K562 (cell line): Measurements from ENCODE around the gene CDPF1. TPM values are rescaled to one million over a fixed set of nuclear protein-coding genes. Genes with fewer than 3 reads are reported as not detected.

Source experiments
- CHCHD3 ChIP-seq: fragments of 250-450 bp; sonication (Bioruptor Pico); IDR thresholded peaks from 2 replicates; pipeline ENCODE4 v2.1.2; 2022; ENCODE audit warnings: mild to moderate bottlenecking
- CTBP1 ChIP-seq: fragments of 450-650 bp; IDR thresholded peaks from 2 replicates; pipeline ENCODE4 v1.6.1; 2016; ENCODE audit warnings: borderline replicate concordance
- ELF2 ChIP-seq: fragments of 250-450 bp; sonication (Bioruptor Pico); IDR thresholded peaks from 2 replicates; pipeline ENCODE4 v1.5.0; 2021; ENCODE audit warnings: mild to moderate bottlenecking
- FOXM1 ChIP-seq, 2 experiments: fragments of 450-650 bp in 1 of 2; sonication (generic) in 1 of 2; formaldehyde crosslinking in 1 of 2; IDR thresholded peaks; 2 replicates each; pipeline versions ENCODE4 v1.6.1 to v1.9.0; 2017 to 2022; ENCODE audit warnings: low read depth in 2 of 2, mild to moderate bottlenecking in 2 of 2, missing genetic modification reagents in 1 of 2, moderate library complexity in 1 of 2
- GMEB1 ChIP-seq: fragments of 250-450 bp; sonication (Bioruptor Pico); IDR thresholded peaks from 2 replicates; pipeline ENCODE4 v1.4.0; 2020; ENCODE audit warnings: mild to moderate bottlenecking
- HCFC1 ChIP-seq: IDR thresholded peaks from 2 replicates; pipeline ENCODE4 v1.6.1; 2012; ENCODE audit warnings: low read depth, low read length, improper control_type of control experiment
- HNRNPLL ChIP-seq: fragments of 200-400 bp; formaldehyde crosslinking; IDR thresholded peaks from 2 replicates; pipeline ENCODE4 v1.6.1; 2017; ENCODE audit warnings: low read length, low read depth, mild to moderate bottlenecking; ENCODE audit not compliant: poor library complexity, severe bottlenecking
- MAFG ChIP-seq: fragments of 450-650 bp; conservative IDR thresholded peaks from 2 replicates; pipeline ENCODE4 v1.6.1; 2016; ENCODE audit warnings: missing genetic modification characterization, missing compliant biosample characterization
- MED1 ChIP-seq: sonication (generic); formaldehyde crosslinking; IDR thresholded peaks from 2 replicates; pipeline ENCODE4 v1.8.1; 2023; ENCODE audit warnings: missing genetic modification reagents, borderline replicate concordance
- NFYB ChIP-seq: IDR thresholded peaks from 2 replicates; pipeline ENCODE4 v1.6.1; 2011; ENCODE audit warnings: mild to moderate bottlenecking, moderate library complexity; ENCODE audit not compliant: insufficient read length; ENCODE audit errors: extremely low read depth
- PHF20 ChIP-seq: fragments of 450-650 bp; IDR thresholded peaks from 2 replicates; pipeline ENCODE4 v1.6.1; 2018; ENCODE audit not compliant: partially characterized antibody
- RAD21 ChIP-seq, 2 experiments: fragments of 250-450 bp in 1 of 2; fragments of 450-650 bp in 1 of 2; sonication (Bioruptor Pico) in 1 of 2; formaldehyde crosslinking in 1 of 2; IDR thresholded peaks in 1 of 2; conservative IDR thresholded peaks in 1 of 2; 2 replicates each; pipeline versions ENCODE4 v1.4.0 to v1.8.0; 2020 to 2022; ENCODE audit warnings: mild to moderate bottlenecking in 2 of 2, moderate library complexity in 1 of 2
- RBBP5 ChIP-seq: fragments of 200-600 bp; sonication (generic); IDR thresholded peaks from 2 replicates; pipeline ENCODE4 v1.6.1; 2012; ENCODE audit warnings: borderline replicate concordance, mild to moderate bottlenecking, low read length, control low read depth, inconsistent platforms; ENCODE audit not compliant: insufficient read depth, poor library complexity, severe bottlenecking
- SAP30 ChIP-seq: fragments of 200-600 bp; sonication (generic); IDR thresholded peaks from 2 replicates; pipeline ENCODE4 v1.6.1; 2012; ENCODE audit warnings: borderline replicate concordance, low read depth, mild to moderate bottlenecking, moderate library complexity, low read length, control low read depth, inconsistent platforms; ENCODE audit not compliant: insufficient read depth, poor library complexity, severe bottlenecking
- SUPT5H ChIP-seq: fragments of 450-650 bp; IDR thresholded peaks from 2 replicates; pipeline ENCODE4 v1.6.1; 2016
- THAP7 ChIP-seq: fragments of 250-450 bp; sonication (Bioruptor Pico); IDR thresholded peaks from 2 replicates; pipeline ENCODE4 v1.5.0; 2021
- polyA plus RNA-seq, 8 experiments: library from polyadenylated mRNA; depleted of rRNA in 4 of 8; stranded (reverse) in 5 of 8; unstranded in 3 of 8; fragments of >200 nt; fragmentation: Nextera tagmentation in 2 of 8; fragmentation: Illumina TruSeq in 1 of 8; extraction: Ambion mirVana in 2 of 8; extraction: Trizol in 1 of 8; gene quantifications; 2 replicates each; pipeline versions ENCODE4 v1.2.1 to v1.2.3, GENCODE V29; 2011 to 2014; ENCODE audit warnings: inconsistent platforms in 1 of 8, missing spikeins in 1 of 8
- total RNA-seq, 7 experiments: library from RNA; depleted of rRNA in 6 of 7; stranded (reverse); fragments of >200 nt in 6 of 7; fragmentation: Illumina TruSeq in 2 of 7; extraction: Trizol in 2 of 7; gene quantifications; 2 replicates each; pipeline versions ENCODE4 v1.2.1 to v1.2.3, GENCODE V29; 2011 to 2021; ENCODE audit warnings: low replicate concordance in 1 of 7
- TF ChIP-seq, protein P1 (sequence below): fragments of 450-650 bp; IDR thresholded peaks from 2 replicates; pipeline ENCODE4 v1.6.1; 2017; ENCODE audit warnings: antibody characterized with exemption, mild to moderate bottlenecking
- TF ChIP-seq, protein P2 (sequence below): sonication (generic); IDR thresholded peaks from 2 replicates; pipeline ENCODE4 v1.6.1; 2016

Gene CDPF1
- total and polyA plus RNA-seq, 9 of the 15 experiments (the other 6 are each of a cell fraction or from before 2014, with no cell fraction given), result 0.84 to 19.5 (median 9.1) TPM

GRCh38 chr22:46296257-46297150, 46.4 kb upstream of the CDPF1 start, which contains the start of gene GTSE1 (continued):
- TF ChIP-seq THAP7 (CRISPR knock-in tag) (no peak), SUPT5H (peak; percentile 70), SAP30 (peak; percentile 96), FOXM1 (IDR thresholded peaks at IDR 0.05; ENCODE audit: low read depth) (peak; percentile 97), FOXM1 (CRISPR knock-in tag; IDR thresholded peaks at IDR 0.05; ENCODE audit: low read depth) (0 out of 2 replicates have a peak, but pooled peaks have one; percentile 90), NFYB (peak; percentile 52), GMEB1 (CRISPR knock-in tag) (peak; percentile 72), CTBP1 (0 out of 2 replicates have a peak, but pooled peaks have one; percentile 23), RAD21 (CRISPR knock-in tag; conservative IDR thresholded peaks at IDR 0.05 in 1 of 2, IDR thresholded peaks at IDR 0.05 in 1 of 2) (peak; percentile 33 to 56), PHF20 (peak; percentile 85), ELF2 (CRISPR knock-in tag) (peak; percentile 87), MED1 (CRISPR knock-in tag) (no peak), CHCHD3 (CRISPR knock-in tag) (no peak), HNRNPLL (peak; percentile 20), HCFC1 (peak; percentile 88), MAFG (tag) (no peak), RBBP5 (peak; percentile 46)
- TF ChIP-seq, protein P1, sequence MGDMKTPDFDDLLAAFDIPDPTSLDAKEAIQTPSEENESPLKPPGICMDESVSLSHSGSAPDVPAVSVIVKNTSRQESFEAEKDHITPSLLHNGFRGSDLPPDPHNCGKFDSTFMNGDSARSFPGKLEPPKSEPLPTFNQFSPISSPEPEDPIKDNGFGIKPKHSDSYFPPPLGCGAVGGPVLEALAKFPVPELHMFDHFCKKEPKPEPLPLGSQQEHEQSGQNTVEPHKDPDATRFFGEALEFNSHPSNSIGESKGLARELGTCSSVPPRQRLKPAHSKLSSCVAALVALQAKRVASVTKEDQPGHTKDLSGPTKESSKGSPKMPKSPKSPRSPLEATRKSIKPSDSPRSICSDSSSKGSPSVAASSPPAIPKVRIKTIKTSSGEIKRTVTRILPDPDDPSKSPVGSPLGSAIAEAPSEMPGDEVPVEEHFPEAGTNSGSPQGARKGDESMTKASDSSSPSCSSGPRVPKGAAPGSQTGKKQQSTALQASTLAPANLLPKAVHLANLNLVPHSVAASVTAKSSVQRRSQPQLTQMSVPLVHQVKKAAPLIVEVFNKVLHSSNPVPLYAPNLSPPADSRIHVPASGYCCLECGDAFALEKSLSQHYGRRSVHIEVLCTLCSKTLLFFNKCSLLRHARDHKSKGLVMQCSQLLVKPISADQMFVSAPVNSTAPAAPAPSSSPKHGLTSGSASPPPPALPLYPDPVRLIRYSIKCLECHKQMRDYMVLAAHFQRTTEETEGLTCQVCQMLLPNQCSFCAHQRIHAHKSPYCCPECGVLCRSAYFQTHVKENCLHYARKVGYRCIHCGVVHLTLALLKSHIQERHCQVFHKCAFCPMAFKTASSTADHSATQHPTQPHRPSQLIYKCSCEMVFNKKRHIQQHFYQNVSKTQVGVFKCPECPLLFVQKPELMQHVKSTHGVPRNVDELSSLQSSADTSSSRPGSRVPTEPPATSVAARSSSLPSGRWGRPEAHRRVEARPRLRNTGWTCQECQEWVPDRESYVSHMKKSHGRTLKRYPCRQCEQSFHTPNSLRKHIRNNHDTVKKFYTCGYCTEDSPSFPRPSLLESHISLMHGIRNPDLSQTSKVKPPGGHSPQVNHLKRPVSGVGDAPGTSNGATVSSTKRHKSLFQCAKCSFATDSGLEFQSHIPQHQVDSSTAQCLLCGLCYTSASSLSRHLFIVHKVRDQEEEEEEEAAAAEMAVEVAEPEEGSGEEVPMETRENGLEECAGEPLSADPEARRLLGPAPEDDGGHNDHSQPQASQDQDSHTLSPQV, result peak; percentile 70; the same call in 1 of the 2 replicates
- TF ChIP-seq, protein P2, sequence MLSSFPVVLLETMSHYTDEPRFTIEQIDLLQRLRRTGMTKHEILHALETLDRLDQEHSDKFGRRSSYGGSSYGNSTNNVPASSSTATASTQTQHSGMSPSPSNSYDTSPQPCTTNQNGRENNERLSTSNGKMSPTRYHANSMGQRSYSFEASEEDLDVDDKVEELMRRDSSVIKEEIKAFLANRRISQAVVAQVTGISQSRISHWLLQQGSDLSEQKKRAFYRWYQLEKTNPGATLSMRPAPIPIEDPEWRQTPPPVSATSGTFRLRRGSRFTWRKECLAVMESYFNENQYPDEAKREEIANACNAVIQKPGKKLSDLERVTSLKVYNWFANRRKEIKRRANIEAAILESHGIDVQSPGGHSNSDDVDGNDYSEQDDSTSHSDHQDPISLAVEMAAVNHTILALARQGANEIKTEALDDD, result no peak
